GM18868 (cell line): ENCODE results near the gene ARHGAP24.

Source experiments
- ATAC-seq: cut with Tn5 transposase; IDR thresholded peaks from one replicate; pipeline ENCODE4 v1.9.1; 2021; ENCODE audit warnings: mild to moderate bottlenecking, moderate library complexity; ENCODE audit not compliant: unreplicated experiment

ARHGAP24 gene

GRCh38 chr4:85772470-85772869, 297.5 kb downstream of the ARHGAP24 start:
- no peak for ATAC-seq

GRCh38 chr4:85773372-85773771, 298.4 kb downstream of the ARHGAP24 start:
- no peak for ATAC-seq

GRCh38 chr4:85774000-85774399, 299.1 kb downstream of the ARHGAP24 start:
- ATAC-seq = no peak

- ATAC-seq = no peak
Observed at GRCh38 chr4:85774489-85774888, 299.5 kb downstream of the ARHGAP24 start.

GRCh38 chr4:85776096-85776495, 301.1 kb downstream of the ARHGAP24 start:
- no peak for ATAC-seq

GRCh38 chr4:85776579-85776978, 301.6 kb downstream of the ARHGAP24 start:
- no peak for ATAC-seq

- ATAC-seq = peak; percentile 86
Observed at GRCh38 chr4:85777908-85778631, 303.1 kb downstream of the ARHGAP24 start.

GRCh38 chr4:85778632-85779131, 303.7 kb downstream of the ARHGAP24 start:
- peak; percentile 70 for ATAC-seq

- peak; percentile 24 for ATAC-seq
Observed at GRCh38 chr4:85779165-85779564, 304.2 kb downstream of the ARHGAP24 start.

- no peak for ATAC-seq
Observed at GRCh38 chr4:85780664-85781063, 305.7 kb downstream of the ARHGAP24 start.

- ATAC-seq = no peak
Observed at GRCh38 chr4:85783483-85783882, 308.5 kb downstream of the ARHGAP24 start.

GRCh38 chr4:85783900-85784299, 308.9 kb downstream of the ARHGAP24 start:
- ATAC-seq = no peak

- ATAC-seq = no peak
Observed at GRCh38 chr4:85784348-85784747, 309.4 kb downstream of the ARHGAP24 start.

- no peak for ATAC-seq
Observed at GRCh38 chr4:85784947-85785346, 310.0 kb downstream of the ARHGAP24 start.

GRCh38 chr4:85787133-85787532, 312.2 kb downstream of the ARHGAP24 start:
- ATAC-seq = no peak

- no peak for ATAC-seq
Observed at GRCh38 chr4:85788604-85789003, 313.7 kb downstream of the ARHGAP24 start.

- ATAC-seq = no peak
Observed at GRCh38 chr4:85789241-85789640, 314.3 kb downstream of the ARHGAP24 start.

- ATAC-seq = no peak
Observed at GRCh38 chr4:85790582-85790981, 315.6 kb downstream of the ARHGAP24 start.

- no peak for ATAC-seq
Observed at GRCh38 chr4:85792376-85793232, 317.7 kb downstream of the ARHGAP24 start.

GRCh38 chr4:85793233-85793585, 318.3 kb downstream of the ARHGAP24 start:
- no peak for ATAC-seq

GRCh38 chr4:85798012-85798770, 323.2 kb downstream of the ARHGAP24 start:
- ATAC-seq = no peak
